ENCODE results near the gene MYO3A. TPM values are rescaled to one million over a fixed set of nuclear protein-coding genes. Genes with fewer than 3 reads are reported as not detected.

Gene MYO3A
- total RNA-seq, 1 experiment from 2014 or later: not detected

GRCh38 chr10:25901199-25901598 lies 32.8 kb upstream of the MYO3A start:
- Histone ChIP-seq H3K79me2 (ENCODE audit: low read depth) (no peaks in the 10 kb centered on the region), H3K9me3 (ENCODE audit: insufficient read depth, low read depth) (no peaks in the 10 kb centered on the region), H3K27me3 (ENCODE audit: insufficient read depth, low read depth) (no peaks in the 10 kb centered on the region), H3F3A (ENCODE audit: insufficient read depth, low read depth) (no peaks in the 10 kb centered on the region), H2AFZ (no peak overlapping the region), H3K4me1 (replicated peaks; ENCODE audit: insufficient read depth) (no peaks in the 10 kb centered on the region), H3K4me3 (no peak overlapping the region), H3K27ac (no peak overlapping the region), H4K20me1 (ENCODE audit: insufficient read depth) (no peaks in the 10 kb centered on the region), H3K4me2 (no peak overlapping the region), H3K36me3 (ENCODE audit: low read depth) (no peaks in the 10 kb centered on the region), H3K9me2 (ENCODE audit: insufficient read depth) (no peaks in the 10 kb centered on the region)
- CTCF ChIA-PET: no interaction called here
- intact Hi-C loops (cut with micrococcal nuclease; ENCODE audit: unreplicated experiment): no loop called here
- TF ChIP-seq EZH2 (IDR thresholded peaks at IDR 0.05; ENCODE audit: low read depth): no peak
- TF ChIP-seq, protein P1, sequence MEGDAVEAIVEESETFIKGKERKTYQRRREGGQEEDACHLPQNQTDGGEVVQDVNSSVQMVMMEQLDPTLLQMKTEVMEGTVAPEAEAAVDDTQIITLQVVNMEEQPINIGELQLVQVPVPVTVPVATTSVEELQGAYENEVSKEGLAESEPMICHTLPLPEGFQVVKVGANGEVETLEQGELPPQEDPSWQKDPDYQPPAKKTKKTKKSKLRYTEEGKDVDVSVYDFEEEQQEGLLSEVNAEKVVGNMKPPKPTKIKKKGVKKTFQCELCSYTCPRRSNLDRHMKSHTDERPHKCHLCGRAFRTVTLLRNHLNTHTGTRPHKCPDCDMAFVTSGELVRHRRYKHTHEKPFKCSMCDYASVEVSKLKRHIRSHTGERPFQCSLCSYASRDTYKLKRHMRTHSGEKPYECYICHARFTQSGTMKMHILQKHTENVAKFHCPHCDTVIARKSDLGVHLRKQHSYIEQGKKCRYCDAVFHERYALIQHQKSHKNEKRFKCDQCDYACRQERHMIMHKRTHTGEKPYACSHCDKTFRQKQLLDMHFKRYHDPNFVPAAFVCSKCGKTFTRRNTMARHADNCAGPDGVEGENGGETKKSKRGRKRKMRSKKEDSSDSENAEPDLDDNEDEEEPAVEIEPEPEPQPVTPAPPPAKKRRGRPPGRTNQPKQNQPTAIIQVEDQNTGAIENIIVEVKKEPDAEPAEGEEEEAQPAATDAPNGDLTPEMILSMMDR (conservative IDR thresholded peaks at IDR 0.05): no peak
- no peak for DNase-seq
- BruUV-seq (replicated peaks): no TSS peak
- POLR2A ChIA-PET (ENCODE audit: unreplicated experiment): no interaction called here

DNA sequence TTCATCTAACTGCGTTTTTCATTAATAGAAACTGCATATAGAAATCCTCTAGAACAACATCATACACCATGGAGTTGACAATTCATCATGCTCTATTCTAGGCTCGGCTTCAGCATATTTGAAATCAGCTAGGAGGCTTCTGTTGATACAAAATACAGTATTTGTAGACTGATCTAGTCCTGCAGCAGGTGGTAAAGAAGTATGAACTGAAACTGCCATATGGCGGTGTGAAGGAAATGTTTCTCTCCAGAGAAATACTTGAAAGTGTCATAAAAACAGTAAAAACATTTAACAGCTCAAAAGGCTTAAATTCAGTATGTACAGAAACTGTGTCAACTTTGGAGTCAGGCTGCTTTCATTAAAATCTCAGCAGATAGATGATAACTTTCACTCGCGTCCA lies 32.0 kb upstream of the MYO3A start:
- DNase-seq: no peak
- Histone ChIP-seq H3K4me2 (no peak overlapping the region), H3K27me3 (ENCODE audit: insufficient read depth, low read depth) (no peaks in the 10 kb centered on the region), H3K9me2 (ENCODE audit: insufficient read depth) (no peaks in the 10 kb centered on the region), H3K9me3 (ENCODE audit: insufficient read depth, low read depth) (no peaks in the 10 kb centered on the region), H2AFZ (no peak overlapping the region), H3K36me3 (ENCODE audit: low read depth) (no peaks in the 10 kb centered on the region), H4K20me1 (ENCODE audit: insufficient read depth) (no peaks in the 10 kb centered on the region), H3K27ac (no peak overlapping the region), H3K4me3 (no peak overlapping the region), H3K4me1 (replicated peaks; ENCODE audit: insufficient read depth) (no peaks in the 10 kb centered on the region), H3F3A (ENCODE audit: insufficient read depth, low read depth) (no peaks in the 10 kb centered on the region), H3K79me2 (ENCODE audit: low read depth) (no peaks in the 10 kb centered on the region)
- ChIA-PET POLR2A (ENCODE audit: unreplicated experiment) (no interaction called here), CTCF (no interaction called here)
- intact Hi-C loops (cut with micrococcal nuclease; ENCODE audit: unreplicated experiment): no loop called here
- BruUV-seq (replicated peaks): no TSS peak
- TF ChIP-seq, protein P1 (conservative IDR thresholded peaks at IDR 0.05): no peak

GRCh38 chr10:25907261-25907660 lies 26.8 kb upstream of the MYO3A start:
- no peaks in the 10 kb centered on the region for H3K9me3 ChIP-seq (ENCODE audit: insufficient read depth, low read depth)
- intact Hi-C loops (cut with micrococcal nuclease; ENCODE audit: unreplicated experiment): no loop called here
- DNase-seq: no peak
- H2AFZ ChIP-seq: no peak overlapping the region
- no TSS peak for BruUV-seq (replicated peaks)
- H3K4me1 ChIP-seq (replicated peaks; ENCODE audit: insufficient read depth): no peaks in the 10 kb centered on the region
- TF ChIP-seq, protein P1 (conservative IDR thresholded peaks at IDR 0.05): no peak
- TF ChIP-seq EZH2 (IDR thresholded peaks at IDR 0.05; ENCODE audit: low read depth): no peak
- H3F3A ChIP-seq (ENCODE audit: insufficient read depth, low read depth): no peaks in the 10 kb centered on the region
- H3K79me2 ChIP-seq (ENCODE audit: low read depth): no peaks in the 10 kb centered on the region
- H3K27me3 ChIP-seq (ENCODE audit: insufficient read depth, low read depth): no peaks in the 10 kb centered on the region
- H3K27ac ChIP-seq: no peak overlapping the region
- H3K4me3 ChIP-seq: no peak overlapping the region
- no peaks in the 10 kb centered on the region for H4K20me1 ChIP-seq (ENCODE audit: insufficient read depth)
- POLR2A ChIA-PET (ENCODE audit: unreplicated experiment): no interaction called here
- no peak overlapping the region for H3K4me2 ChIP-seq
- no peaks in the 10 kb centered on the region for H3K36me3 ChIP-seq (ENCODE audit: low read depth)
- no peaks in the 10 kb centered on the region for H3K9me2 ChIP-seq (ENCODE audit: insufficient read depth)
- CTCF ChIA-PET: no interaction called here

Data from PC-9 (cell line).